HG03571 (cell line): ENCODE results near the gene TSHZ2.

Experiments used
- ATAC-seq: cut with Tn5 transposase; IDR thresholded peaks from one replicate; pipeline ENCODE4 v1.9.1; 2021; ENCODE audit not compliant: unreplicated experiment

The TSHZ2 gene

GRCh38 chr20:53027089-53027488 is 54.9 kb downstream of the TSHZ2 start:
- ATAC-seq: no peak

- ATAC-seq: no peak
Observed at GRCh38 chr20:53028337-53029007, 56.3 kb downstream of the TSHZ2 start.

DNA sequence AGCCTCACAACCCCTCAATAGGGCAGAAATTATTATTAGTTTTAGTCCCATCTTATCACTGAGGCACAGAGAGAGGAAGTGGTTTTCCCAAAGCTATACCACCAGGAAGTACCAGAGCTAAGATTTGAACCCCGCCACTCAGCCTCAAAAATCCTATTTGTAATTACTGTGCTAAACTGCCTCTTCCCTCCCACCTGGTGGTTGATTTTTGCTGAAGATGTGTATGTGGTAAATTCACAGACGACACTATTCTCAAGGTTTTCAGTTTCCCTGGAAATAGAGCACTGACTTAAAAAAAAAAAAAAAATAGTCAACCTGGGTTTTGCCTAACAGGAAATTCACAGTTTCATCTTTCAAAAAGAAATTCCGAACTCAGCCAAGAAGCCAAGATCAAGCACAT is 57.9 kb downstream of the TSHZ2 start:
- ATAC-seq: no peak

GRCh38 chr20:53032046-53032445 is 59.9 kb downstream of the TSHZ2 start:
- no peak for ATAC-seq

DNA sequence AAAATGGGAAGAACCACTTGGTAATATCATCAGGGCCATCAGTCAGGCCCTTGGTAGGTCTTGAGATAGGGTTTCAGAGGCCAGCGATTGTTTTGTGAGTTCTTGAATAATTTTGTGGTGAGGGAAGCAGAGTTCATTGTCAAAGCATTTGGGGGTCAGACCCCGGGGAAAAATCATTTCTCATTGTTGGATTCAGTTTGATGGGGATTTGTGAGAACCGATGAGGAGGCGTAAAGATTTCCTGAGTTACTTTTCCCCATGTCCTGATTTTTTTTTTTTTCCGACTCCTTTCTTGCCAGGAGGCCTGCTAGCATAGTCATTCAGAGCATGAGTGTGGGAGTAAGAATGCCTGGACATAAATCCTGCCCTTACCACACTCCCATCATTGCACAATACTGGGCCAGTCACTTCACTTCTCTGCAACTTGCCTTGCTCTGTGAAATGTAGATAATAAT is 60.3 kb downstream of the TSHZ2 start:
- ATAC-seq: no peak

DNA sequence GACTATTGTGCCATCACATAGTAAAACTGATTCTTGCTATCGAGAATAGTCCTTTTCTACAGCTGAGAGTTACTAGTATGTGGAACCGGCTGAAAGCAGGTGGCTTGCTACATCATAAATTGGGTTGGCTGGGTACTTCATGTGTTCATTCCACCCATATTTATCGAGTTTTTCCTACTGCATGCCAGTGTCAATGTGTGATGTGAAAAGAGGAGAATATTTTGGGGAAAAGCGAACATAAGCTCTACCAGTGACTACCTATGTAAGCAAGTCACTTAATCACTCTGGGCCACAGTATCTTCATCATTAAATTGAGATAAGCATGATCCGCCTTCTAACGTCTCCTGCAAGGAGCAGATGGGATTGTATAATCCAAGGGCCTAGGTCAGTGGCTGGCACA is 61.0 kb downstream of the TSHZ2 start:
- ATAC-seq: no peak

GRCh38 chr20:53034899-53035298 is 62.7 kb downstream of the TSHZ2 start:
- no peak for ATAC-seq

- ATAC-seq: no peak
Observed at GRCh38 chr20:53036992-53037391, 64.8 kb downstream of the TSHZ2 start.

GRCh38 chr20:53037621-53038020 is 65.5 kb downstream of the TSHZ2 start:
- no peak for ATAC-seq

DNA sequence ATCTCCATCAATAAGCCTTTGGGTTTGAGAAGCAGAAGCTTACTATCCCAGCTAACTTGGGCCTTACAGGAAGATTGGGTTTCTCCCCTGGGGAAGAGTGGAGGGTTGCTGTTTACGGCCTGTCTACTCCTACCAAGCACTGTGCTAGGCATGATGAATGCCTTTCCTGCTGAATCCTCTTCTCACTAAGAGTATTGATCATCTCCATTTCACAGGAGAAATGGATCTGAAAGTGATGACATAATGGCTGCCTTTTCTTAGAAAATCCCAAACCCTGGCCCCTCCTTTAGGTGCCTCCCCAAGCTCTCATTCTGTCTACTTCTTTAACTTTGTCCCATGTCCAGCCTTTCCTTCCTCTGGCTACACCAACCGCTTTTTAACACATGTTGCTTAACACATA is 66.1 kb downstream of the TSHZ2 start:
- ATAC-seq: no peak

GRCh38 chr20:53040693-53041589 is 68.8 kb downstream of the TSHZ2 start:
- ATAC-seq: no peak

DNA sequence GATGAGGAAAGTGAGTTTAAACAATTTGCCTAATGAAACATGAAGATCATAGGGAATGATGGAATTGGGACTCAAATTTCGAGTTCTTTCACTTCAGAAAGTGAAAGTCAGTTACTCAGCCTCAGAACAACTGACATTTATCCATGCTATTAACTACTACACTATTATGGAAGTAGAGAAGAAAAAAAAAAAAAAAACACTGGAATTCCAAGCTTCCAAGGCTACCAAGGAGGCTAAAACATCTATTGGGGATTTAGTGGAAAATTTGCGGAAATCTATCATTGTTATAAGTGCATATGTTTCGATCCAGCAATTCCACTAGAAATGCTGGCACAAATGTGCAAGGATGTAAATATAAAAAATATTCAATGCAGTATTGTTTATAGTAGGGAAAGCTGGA is 70.4 kb downstream of the TSHZ2 start:
- no peak for ATAC-seq

DNA sequence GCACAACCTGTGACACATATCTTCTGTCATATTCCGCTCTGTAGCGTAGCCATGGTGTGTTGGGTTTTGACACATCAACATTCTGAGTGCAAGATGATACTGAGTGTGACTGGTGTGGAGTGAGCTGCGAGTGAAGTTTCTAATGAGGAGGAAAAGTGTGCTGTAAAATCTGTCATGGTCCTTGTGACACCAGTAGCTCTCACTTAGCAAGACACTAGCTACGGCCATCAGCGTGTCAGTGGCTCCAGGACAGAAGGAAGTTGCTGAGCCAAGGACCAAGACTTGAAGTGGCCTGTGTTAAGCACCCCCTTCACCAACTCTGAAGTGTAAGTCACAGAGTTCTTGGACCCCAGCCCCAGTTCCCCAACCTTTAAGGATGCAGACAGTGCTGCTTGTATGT is 72.1 kb downstream of the TSHZ2 start:
- ATAC-seq: no peak

DNA sequence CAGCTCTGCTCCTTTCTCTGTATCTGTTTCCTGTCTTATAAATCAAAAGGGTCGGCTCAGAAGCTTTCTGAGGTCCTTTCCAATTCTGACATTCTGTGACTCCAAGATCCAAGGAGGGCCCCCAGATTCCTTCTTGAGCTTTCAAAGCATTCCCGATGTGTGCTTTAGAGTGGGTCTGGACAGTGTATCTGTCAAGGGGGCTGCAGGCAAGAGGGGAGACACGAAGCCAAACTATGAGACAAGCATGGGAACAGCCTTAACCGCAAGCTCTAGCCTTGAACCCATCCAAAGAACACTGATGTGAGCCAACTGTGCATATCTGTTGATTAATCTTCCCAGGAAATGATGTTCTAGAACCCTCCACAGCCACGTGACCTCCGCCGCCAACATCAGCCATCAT is 73.8 kb downstream of the TSHZ2 start:
- ATAC-seq: no peak

- ATAC-seq: no peak
Observed at GRCh38 chr20:53047203-53047602, 75.0 kb downstream of the TSHZ2 start.

DNA sequence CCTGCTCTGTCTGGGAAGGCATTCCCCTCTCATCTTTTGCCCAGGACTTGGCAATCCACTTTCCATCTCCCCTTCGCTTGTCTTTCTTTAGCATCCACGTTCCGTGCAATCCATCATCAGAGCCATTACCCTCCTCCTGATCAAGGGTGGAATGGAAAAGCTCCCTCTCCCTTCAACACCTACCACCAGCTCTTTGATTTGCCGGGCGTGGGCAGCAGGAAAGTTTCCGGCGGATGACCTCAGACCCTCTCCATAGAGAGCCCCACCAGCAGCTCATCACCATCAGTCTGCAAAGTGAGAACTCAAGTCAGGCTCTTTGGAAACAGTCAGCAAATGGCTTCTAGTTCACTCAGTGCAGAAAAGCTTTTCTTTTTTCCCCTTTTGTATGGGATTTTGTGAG is 76.2 kb downstream of the TSHZ2 start:
- ATAC-seq: no peak

- no peak for ATAC-seq
Observed at GRCh38 chr20:53050338-53050737, 78.2 kb downstream of the TSHZ2 start.

GRCh38 chr20:53052380-53052779 is 80.2 kb downstream of the TSHZ2 start:
- ATAC-seq: no peak

GRCh38 chr20:53053595-53053994 is 81.4 kb downstream of the TSHZ2 start:
- ATAC-seq: no peak

DNA sequence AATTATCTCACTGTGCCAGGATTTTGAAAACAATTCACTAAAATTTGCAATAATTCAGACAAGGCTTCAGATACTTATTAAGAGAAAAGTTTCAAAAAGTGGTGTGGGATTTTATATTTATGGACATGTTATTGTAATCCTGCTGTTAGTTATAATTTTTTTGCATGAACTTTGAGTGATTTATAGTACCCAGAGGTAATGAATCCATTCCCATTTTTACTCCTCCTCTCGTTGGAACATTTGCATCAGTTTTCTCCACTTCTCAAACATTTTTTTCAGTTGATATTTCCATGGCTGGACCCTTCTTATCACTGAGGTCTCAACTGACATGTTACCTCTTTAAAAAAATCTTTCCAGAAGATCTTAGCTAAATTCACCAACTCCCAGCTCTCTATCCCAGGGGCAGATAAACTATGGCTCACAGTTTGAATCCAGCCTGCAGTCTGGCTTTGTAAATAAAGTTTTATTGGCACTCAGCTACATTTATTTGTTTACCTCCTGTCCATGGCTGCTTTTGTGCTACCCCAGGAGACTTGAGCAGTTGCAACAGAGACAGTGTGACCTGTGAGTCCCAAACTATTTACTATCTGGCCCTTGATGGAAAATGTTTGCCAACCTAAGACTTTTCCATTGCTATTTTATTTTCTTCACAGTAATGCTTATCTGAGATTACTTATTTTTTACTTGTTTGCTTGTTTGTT is 83.4 kb downstream of the TSHZ2 start:
- ATAC-seq: no peak

DNA sequence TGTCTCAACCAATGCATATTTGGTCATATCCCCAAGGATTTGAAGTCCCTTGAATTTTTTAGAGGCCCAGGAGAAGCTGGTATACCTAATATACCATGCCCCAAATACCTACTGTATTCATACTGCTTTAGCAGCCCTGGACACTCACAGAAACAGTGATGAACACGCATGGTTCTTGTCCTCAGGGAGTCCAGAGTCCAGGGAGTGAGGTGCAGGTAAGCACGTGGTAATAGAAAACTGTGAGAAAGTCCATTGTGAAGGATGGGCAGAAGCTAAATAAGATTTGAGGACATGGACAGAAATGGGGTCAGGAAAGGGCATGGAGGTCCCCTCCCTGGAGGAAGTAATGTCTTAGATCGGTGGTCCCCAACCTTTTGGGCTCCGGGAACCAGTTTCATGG is 85.4 kb downstream of the TSHZ2 start:
- ATAC-seq: no peak

DNA sequence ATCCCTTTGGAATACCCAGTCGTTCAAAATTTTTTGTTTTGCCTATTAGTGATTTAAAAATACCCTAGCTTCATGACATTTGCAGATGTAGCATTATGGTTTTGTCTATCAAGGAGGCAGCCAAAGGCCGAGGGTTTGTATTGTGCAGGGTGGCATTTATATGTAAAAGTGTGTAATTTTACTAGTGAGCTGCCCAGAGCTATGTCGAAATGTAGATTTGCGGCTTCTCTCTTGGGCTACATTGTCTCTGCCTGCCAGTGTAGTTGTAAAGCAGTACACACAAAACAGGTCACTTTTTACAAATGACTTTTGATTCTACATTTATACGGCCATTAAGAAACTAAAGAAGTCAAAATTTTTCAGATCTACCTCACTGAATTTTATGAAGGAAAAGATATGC is 87.7 kb downstream of the TSHZ2 start:
- ATAC-seq: no peak
